Type B pancreatic cell (in vitro differentiated cells): ENCODE data around the gene ACOXL. TPM values are rescaled to one million over a fixed set of nuclear protein-coding genes. Genes with fewer than 3 reads are reported as not detected.

ENCODE experiments used
- DNase-seq: peaks from one replicate; pipeline ENCODE4 v3.0.0; 2021; ENCODE audit warnings: mixed read lengths; ENCODE audit not compliant: unreplicated experiment; ENCODE audit errors: extremely low spot score
- H3K27ac Mint-ChIP-seq: 2 replicates; pipeline ENCODE4 v1.8.0; 2021; ENCODE audit warnings: mild to moderate bottlenecking, mixed read lengths
- H3K27me3 Mint-ChIP-seq: 2 replicates; pipeline ENCODE4 v1.8.0; 2021; ENCODE audit warnings: mixed read lengths
- H3K36me3 Mint-ChIP-seq: 2 replicates; pipeline ENCODE4 v1.8.0; 2021; ENCODE audit warnings: mixed read lengths
- H3K4me1 Mint-ChIP-seq: one replicate; pipeline ENCODE4 v1.8.0; 2021; ENCODE audit warnings: mixed read lengths; ENCODE audit not compliant: unreplicated experiment
- H3K4me3 Mint-ChIP-seq: 2 replicates; pipeline ENCODE4 v1.8.0; 2021; ENCODE audit warnings: mild to moderate bottlenecking, mixed read lengths
- H3K9me3 Mint-ChIP-seq: 2 replicates; pipeline ENCODE4 v1.8.0; 2021; ENCODE audit warnings: mixed read lengths
- total RNA-seq: library from RNA; stranded (reverse); gene quantifications from 2 replicates; pipeline ENCODE4 v1.2.1, GENCODE V29; 2021; ENCODE audit warnings: low replicate concordance
- TF ChIP-seq, protein P1 (sequence below): fragments of 200-600 bp; sonication (generic); conservative IDR thresholded peaks from 2 replicates; pipeline ENCODE4 v1.5.0; 2021; ENCODE audit warnings: antibody characterized with exemption, mild to moderate bottlenecking

ACOXL gene
- total RNA-seq, 1 donor from 2014 or later = 1.4 TPM

DNA sequence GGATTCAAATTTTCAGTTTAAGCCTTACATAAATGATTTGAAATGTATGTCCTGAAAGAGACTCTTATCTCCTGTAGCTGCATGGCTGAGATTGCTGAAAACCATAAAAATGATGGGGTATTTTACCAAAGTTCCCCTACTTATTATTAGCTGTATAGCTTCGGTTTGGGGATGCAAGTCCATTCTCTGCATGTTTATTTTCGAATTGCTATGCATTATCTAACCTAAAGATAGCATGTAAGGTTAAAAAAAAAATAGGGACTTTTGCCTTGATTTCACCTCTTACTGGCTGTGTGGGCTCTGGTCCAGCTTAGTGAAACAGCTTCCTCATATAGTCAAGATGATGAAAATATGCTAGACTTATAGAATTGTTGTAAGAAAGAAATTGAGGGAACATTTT lies 14.0 kb upstream of the ACOXL start:
- Mint-ChIP-seq H3K4me3 (no peak overlapping the region), H3K36me3 (no peaks in the 10 kb centered on the region), H3K27ac (no peak overlapping the region), H3K9me3 (no peaks in the 10 kb centered on the region), H3K4me1 (no peaks in the 10 kb centered on the region), H3K27me3 (peaks cover 24% of the 10 kb centered on the region)
- no peak for DNase-seq
- TF ChIP-seq, protein P1, sequence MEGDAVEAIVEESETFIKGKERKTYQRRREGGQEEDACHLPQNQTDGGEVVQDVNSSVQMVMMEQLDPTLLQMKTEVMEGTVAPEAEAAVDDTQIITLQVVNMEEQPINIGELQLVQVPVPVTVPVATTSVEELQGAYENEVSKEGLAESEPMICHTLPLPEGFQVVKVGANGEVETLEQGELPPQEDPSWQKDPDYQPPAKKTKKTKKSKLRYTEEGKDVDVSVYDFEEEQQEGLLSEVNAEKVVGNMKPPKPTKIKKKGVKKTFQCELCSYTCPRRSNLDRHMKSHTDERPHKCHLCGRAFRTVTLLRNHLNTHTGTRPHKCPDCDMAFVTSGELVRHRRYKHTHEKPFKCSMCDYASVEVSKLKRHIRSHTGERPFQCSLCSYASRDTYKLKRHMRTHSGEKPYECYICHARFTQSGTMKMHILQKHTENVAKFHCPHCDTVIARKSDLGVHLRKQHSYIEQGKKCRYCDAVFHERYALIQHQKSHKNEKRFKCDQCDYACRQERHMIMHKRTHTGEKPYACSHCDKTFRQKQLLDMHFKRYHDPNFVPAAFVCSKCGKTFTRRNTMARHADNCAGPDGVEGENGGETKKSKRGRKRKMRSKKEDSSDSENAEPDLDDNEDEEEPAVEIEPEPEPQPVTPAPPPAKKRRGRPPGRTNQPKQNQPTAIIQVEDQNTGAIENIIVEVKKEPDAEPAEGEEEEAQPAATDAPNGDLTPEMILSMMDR = no peak

GRCh38 chr2:110718990-110719389 lies 13.4 kb upstream of the ACOXL start:
- DNase-seq = no peak
- H3K27me3 Mint-ChIP-seq = peaks cover 25% of the 10 kb centered on the region

DNA sequence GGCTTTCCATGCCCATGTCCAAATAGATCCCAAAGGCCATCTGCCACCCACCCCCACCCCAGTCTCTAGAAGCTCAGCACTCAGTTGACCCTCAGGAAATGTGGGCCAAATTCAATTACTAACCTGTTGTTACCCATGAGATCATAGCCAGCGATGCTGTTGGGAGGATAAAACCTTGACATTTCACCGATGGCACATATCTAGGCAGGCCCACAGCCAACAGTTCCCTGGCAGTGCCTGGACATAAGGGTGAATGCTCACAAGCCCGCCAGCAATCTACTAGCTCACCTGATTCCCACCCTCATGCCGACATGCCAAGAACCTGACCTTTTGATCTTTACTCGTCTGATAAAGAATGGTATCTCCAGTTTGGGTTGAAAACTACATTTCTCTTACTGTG lies 11.8 kb upstream of the ACOXL start:
- Mint-ChIP-seq H3K36me3 (no peaks in the 10 kb centered on the region), H3K4me3 (no peak overlapping the region), H3K9me3 (no peaks in the 10 kb centered on the region), H3K27ac (no peak overlapping the region), H3K27me3 (peaks cover 24% of the 10 kb centered on the region), H3K4me1 (no peaks in the 10 kb centered on the region)
- TF ChIP-seq, protein P1 = no peak
- no peak for DNase-seq

More at GRCh38 chr2:110718990-110719389, 13.4 kb upstream of the ACOXL start:
- Mint-ChIP-seq H3K27ac (no peak overlapping the region), H3K4me3 (no peak overlapping the region), H3K9me3 (no peaks in the 10 kb centered on the region), H3K36me3 (no peaks in the 10 kb centered on the region), H3K4me1 (no peaks in the 10 kb centered on the region)
- TF ChIP-seq, protein P1 = no peak

- DNase-seq = no peak
- no peaks in the 10 kb centered on the region for H3K4me1 Mint-ChIP-seq
- H3K27me3 Mint-ChIP-seq = peaks cover 37% of the 10 kb centered on the region
- no peaks in the 10 kb centered on the region for H3K36me3 Mint-ChIP-seq
- no peak overlapping the region for H3K4me3 Mint-ChIP-seq
- H3K27ac Mint-ChIP-seq = no peak overlapping the region
- no peaks in the 10 kb centered on the region for H3K9me3 Mint-ChIP-seq
- TF ChIP-seq, protein P1 = no peak
Measured at GRCh38 chr2:110724820-110725219, 7.6 kb upstream of the ACOXL start.

- H3K4me1 Mint-ChIP-seq = no peaks in the 10 kb centered on the region
- TF ChIP-seq, protein P1 = no peak
- peaks cover 43% of the 10 kb centered on the region for H3K27me3 Mint-ChIP-seq
- H3K9me3 Mint-ChIP-seq = no peaks in the 10 kb centered on the region
- H3K36me3 Mint-ChIP-seq = no peaks in the 10 kb centered on the region
- no peak overlapping the region for H3K27ac Mint-ChIP-seq
- no peak for DNase-seq
- no peak overlapping the region for H3K4me3 Mint-ChIP-seq
Measured at GRCh38 chr2:110725370-110725769, 7.0 kb upstream of the ACOXL start.

GRCh38 chr2:110725859-110726258 lies 6.5 kb upstream of the ACOXL start:
- H3K4me1 Mint-ChIP-seq = no peaks in the 10 kb centered on the region
- DNase-seq = no peak
- no peak overlapping the region for H3K4me3 Mint-ChIP-seq
- H3K27ac Mint-ChIP-seq = no peak overlapping the region
- peaks cover 2% of the 10 kb centered on the region for H3K9me3 Mint-ChIP-seq
- peaks cover 48% of the 10 kb centered on the region for H3K27me3 Mint-ChIP-seq
- H3K36me3 Mint-ChIP-seq = peaks cover 3% of the 10 kb centered on the region
- TF ChIP-seq, protein P1 = no peak
